HEK293 (cell line): ENCODE data around the gene RABEP2.

ENCODE experiments used
- CTCF ChIA-PET: fragments of 350-600 bp; formaldehyde crosslinking; extraction: SDS; loops from one replicate; lab custom pipeline; 2021; ENCODE audit warnings: antibody characterized with exemption; lab: Yijun Ruan, JAX
- POLR2A ChIA-PET: fragments of 300-600 bp; formaldehyde crosslinking; extraction: SDS; loops from one replicate; lab custom pipeline; 2020; ENCODE audit warnings: antibody characterized with exemption, inconsistent platforms; lab: Yijun Ruan, JAX
- H3K27ac ChIP-seq: fragments of 200-500 bp; sonication (Bioruptor generic); 2 replicates; pipeline ENCODE4 v1.5.1; 2014; ENCODE audit warnings: low read depth, low read length, control low read depth, inconsistent platforms; ENCODE audit errors: extremely low read depth
- H3K36me3 ChIP-seq, 2 experiments: fragments of 200-500 bp in 1 of 2; sonication (Bioruptor generic) in 1 of 2; 1 replicate in 1 of 2; 2 replicates in 1 of 2; pipeline ENCODE4 v1.5.1; 2014 to 2017; ENCODE audit warnings: inconsistent platforms in 2 of 2, low read length in 2 of 2; ENCODE audit not compliant: control insufficient read depth in 2 of 2, insufficient read depth in 1 of 2
- H3K4me1 ChIP-seq: fragments of 200-500 bp; sonication (Bioruptor generic); 2 replicates; pipeline ENCODE4 v1.5.1; 2014; ENCODE audit warnings: mild to moderate bottlenecking, low read length, inconsistent platforms; ENCODE audit not compliant: control insufficient read depth, insufficient read depth
- H3K4me3 ChIP-seq: 2 replicates; pipeline ENCODE4 v1.5.1; 2011; ENCODE audit warnings: low read depth, mild to moderate bottlenecking, control low read depth, low read length, moderate library complexity
- H3K9me3 ChIP-seq: fragments of 200-500 bp; sonication (Bioruptor generic); 2 replicates; pipeline ENCODE4 v1.5.1; 2014; ENCODE audit warnings: low read depth, low read length, inconsistent platforms; ENCODE audit not compliant: control insufficient read depth, insufficient read depth
- GFI1B ChIP-seq: fragments of 450-650 bp; formaldehyde crosslinking; IDR thresholded peaks from 2 replicates; pipeline ENCODE4 v1.5.1; 2016; ENCODE audit warnings: missing biosample characterization, missing genetic modification characterization
- MEIS1 ChIP-seq: sonication (generic); formaldehyde crosslinking; IDR thresholded peaks from 2 replicates; pipeline ENCODE4 v1.8.1; 2022; ENCODE audit warnings: missing genetic modification reagents, mild to moderate bottlenecking, borderline replicate concordance
- RBAK ChIP-seq: fragments of 450-650 bp; formaldehyde crosslinking; IDR thresholded peaks from 2 replicates; pipeline ENCODE4 v1.5.1; 2016; ENCODE audit warnings: missing biosample characterization, missing genetic modification characterization
- YY2 ChIP-seq: fragments of 450-650 bp; formaldehyde crosslinking; IDR thresholded peaks from 2 replicates; pipeline ENCODE4 v1.5.1; 2016; ENCODE audit warnings: missing biosample characterization, missing genetic modification characterization
- ZEB2 ChIP-seq: fragments of 450-650 bp; formaldehyde crosslinking; IDR thresholded peaks from 2 replicates; pipeline ENCODE4 v1.5.1; 2016; ENCODE audit warnings: missing biosample characterization, missing genetic modification characterization
- ZNF155 ChIP-seq: fragments of 450-650 bp; formaldehyde crosslinking; IDR thresholded peaks from 2 replicates; pipeline ENCODE4 v1.5.1; 2016; ENCODE audit warnings: missing biosample characterization, missing genetic modification characterization
- ZNF169 ChIP-seq: fragments of 450-650 bp; formaldehyde crosslinking; IDR thresholded peaks from 2 replicates; pipeline ENCODE4 v1.5.1; 2016; ENCODE audit warnings: missing biosample characterization, missing genetic modification characterization
- ZNF211 ChIP-seq: fragments of 450-650 bp; formaldehyde crosslinking; IDR thresholded peaks from 2 replicates; pipeline ENCODE4 v1.5.1; 2016; ENCODE audit warnings: low read depth, missing biosample characterization, missing genetic modification characterization
- ZNF324 ChIP-seq: fragments of 450-650 bp; formaldehyde crosslinking; IDR thresholded peaks from 2 replicates; pipeline ENCODE4 v1.5.1; 2016; ENCODE audit warnings: missing biosample characterization, missing genetic modification characterization
- ZNF354C ChIP-seq: fragments of 450-650 bp; formaldehyde crosslinking; IDR thresholded peaks from 2 replicates; pipeline ENCODE4 v1.5.1; 2016; ENCODE audit warnings: missing biosample characterization, missing genetic modification characterization, low read depth, borderline replicate concordance
- ZNF391 ChIP-seq: fragments of 450-650 bp; formaldehyde crosslinking; IDR thresholded peaks from 2 replicates; pipeline ENCODE4 v1.5.1; 2016; ENCODE audit warnings: low read depth, missing biosample characterization, missing genetic modification characterization, borderline replicate concordance
- ZNF423 ChIP-seq: fragments of 450-650 bp; formaldehyde crosslinking; IDR thresholded peaks from 2 replicates; pipeline ENCODE4 v1.5.1; 2016; ENCODE audit warnings: missing biosample characterization, missing genetic modification characterization
- ZNF529 ChIP-seq: fragments of 450-650 bp; formaldehyde crosslinking; IDR thresholded peaks from 2 replicates; pipeline ENCODE4 v1.5.1; 2017; ENCODE audit warnings: missing genetic modification characterization, missing biosample characterization; ENCODE audit not compliant: insufficient replicate concordance
- ZNF571 ChIP-seq: fragments of 450-650 bp; formaldehyde crosslinking; IDR thresholded peaks from 2 replicates; pipeline ENCODE4 v1.5.0; 2017; ENCODE audit warnings: missing biosample characterization, missing genetic modification characterization
- ZNF626 ChIP-seq: fragments of 450-650 bp; sonication (Bioruptor Pico); formaldehyde crosslinking; IDR thresholded peaks from 2 replicates; pipeline ENCODE4 v1.5.1; 2018; ENCODE audit warnings: missing biosample characterization, missing genetic modification characterization, inconsistent platforms
- ZNF660 ChIP-seq: fragments of 450-650 bp; IDR thresholded peaks from 2 replicates; pipeline ENCODE4 v1.5.1; 2018; ENCODE audit warnings: missing biosample characterization, mild to moderate bottlenecking, missing genetic modification characterization
- ZNF701 ChIP-seq: fragments of 450-650 bp; formaldehyde crosslinking; IDR thresholded peaks from 2 replicates; pipeline ENCODE4 v1.5.1; 2016; ENCODE audit warnings: missing biosample characterization, missing genetic modification characterization
- ZNF768 ChIP-seq: fragments of 450-650 bp; formaldehyde crosslinking; IDR thresholded peaks from 2 replicates; pipeline ENCODE4 v1.5.1; 2018; ENCODE audit warnings: missing biosample characterization, mild to moderate bottlenecking, missing genetic modification characterization
- ZNF837 ChIP-seq: fragments of 450-650 bp; formaldehyde crosslinking; IDR thresholded peaks from 2 replicates; pipeline ENCODE4 v1.5.1; 2016; ENCODE audit warnings: missing biosample characterization, missing genetic modification characterization
- TF ChIP-seq, protein P1 (sequence below): fragments of 450-650 bp; formaldehyde crosslinking; IDR thresholded peaks from 2 replicates; pipeline ENCODE4 v1.5.1; 2016; ENCODE audit warnings: missing biosample characterization, missing genetic modification characterization
- TF ChIP-seq, protein P2 (sequence below): fragments of 450-650 bp; formaldehyde crosslinking; IDR thresholded peaks from 2 replicates; pipeline ENCODE4; 2016; ENCODE audit warnings: missing biosample characterization, missing genetic modification characterization
- TF ChIP-seq, protein P3 (sequence below): fragments of 450-650 bp; formaldehyde crosslinking; IDR thresholded peaks from 2 replicates; pipeline ENCODE4 v1.5.1; 2016; ENCODE audit warnings: missing biosample characterization, missing genetic modification characterization
- TF ChIP-seq, protein P4 (sequence below): fragments of 450-650 bp; formaldehyde crosslinking; IDR thresholded peaks from 2 replicates; pipeline ENCODE4 v1.5.1; 2016; ENCODE audit warnings: missing biosample characterization, missing genetic modification characterization
- TF ChIP-seq, protein P5 (sequence below): fragments of 450-650 bp; formaldehyde crosslinking; IDR thresholded peaks from 2 replicates; pipeline ENCODE4 v1.5.1; 2017; ENCODE audit warnings: missing biosample characterization, missing genetic modification characterization

Gene RABEP2

DNA sequence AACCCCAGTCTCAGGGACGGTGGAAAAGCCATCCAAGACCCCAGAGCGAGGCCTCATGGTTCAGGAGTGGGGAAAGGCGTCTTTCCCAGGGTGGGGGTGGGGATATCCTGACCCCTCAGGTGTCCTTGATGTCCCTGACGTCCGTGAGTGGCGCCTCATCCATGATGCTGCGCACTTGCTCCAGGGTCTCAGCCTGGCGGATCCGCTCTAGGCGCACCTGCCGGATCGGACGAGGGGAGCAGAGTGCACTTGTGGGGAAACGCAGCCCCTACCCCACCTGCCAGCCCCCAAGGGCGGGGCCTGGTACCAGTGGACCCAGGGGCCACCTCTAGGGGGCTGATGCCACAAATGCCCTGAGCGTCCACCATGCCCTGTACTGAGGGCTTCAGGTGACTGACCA is 20.2 kb downstream of the RABEP2 start (continued):
- TF ChIP-seq, protein P1, sequence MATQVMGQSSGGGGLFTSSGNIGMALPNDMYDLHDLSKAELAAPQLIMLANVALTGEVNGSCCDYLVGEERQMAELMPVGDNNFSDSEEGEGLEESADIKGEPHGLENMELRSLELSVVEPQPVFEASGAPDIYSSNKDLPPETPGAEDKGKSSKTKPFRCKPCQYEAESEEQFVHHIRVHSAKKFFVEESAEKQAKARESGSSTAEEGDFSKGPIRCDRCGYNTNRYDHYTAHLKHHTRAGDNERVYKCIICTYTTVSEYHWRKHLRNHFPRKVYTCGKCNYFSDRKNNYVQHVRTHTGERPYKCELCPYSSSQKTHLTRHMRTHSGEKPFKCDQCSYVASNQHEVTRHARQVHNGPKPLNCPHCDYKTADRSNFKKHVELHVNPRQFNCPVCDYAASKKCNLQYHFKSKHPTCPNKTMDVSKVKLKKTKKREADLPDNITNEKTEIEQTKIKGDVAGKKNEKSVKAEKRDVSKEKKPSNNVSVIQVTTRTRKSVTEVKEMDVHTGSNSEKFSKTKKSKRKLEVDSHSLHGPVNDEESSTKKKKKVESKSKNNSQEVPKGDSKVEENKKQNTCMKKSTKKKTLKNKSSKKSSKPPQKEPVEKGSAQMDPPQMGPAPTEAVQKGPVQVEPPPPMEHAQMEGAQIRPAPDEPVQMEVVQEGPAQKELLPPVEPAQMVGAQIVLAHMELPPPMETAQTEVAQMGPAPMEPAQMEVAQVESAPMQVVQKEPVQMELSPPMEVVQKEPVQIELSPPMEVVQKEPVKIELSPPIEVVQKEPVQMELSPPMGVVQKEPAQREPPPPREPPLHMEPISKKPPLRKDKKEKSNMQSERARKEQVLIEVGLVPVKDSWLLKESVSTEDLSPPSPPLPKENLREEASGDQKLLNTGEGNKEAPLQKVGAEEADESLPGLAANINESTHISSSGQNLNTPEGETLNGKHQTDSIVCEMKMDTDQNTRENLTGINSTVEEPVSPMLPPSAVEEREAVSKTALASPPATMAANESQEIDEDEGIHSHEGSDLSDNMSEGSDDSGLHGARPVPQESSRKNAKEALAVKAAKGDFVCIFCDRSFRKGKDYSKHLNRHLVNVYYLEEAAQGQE (tag by site-specific recombination): no peak
- TF ChIP-seq YY2 (tag by site-specific recombination) (no peak), ZNF660 (no peak), ZNF324 (tag by site-specific recombination) (no peak), ZNF571 (tag by site-specific recombination) (no peak), ZNF837 (no peak)

DNA sequence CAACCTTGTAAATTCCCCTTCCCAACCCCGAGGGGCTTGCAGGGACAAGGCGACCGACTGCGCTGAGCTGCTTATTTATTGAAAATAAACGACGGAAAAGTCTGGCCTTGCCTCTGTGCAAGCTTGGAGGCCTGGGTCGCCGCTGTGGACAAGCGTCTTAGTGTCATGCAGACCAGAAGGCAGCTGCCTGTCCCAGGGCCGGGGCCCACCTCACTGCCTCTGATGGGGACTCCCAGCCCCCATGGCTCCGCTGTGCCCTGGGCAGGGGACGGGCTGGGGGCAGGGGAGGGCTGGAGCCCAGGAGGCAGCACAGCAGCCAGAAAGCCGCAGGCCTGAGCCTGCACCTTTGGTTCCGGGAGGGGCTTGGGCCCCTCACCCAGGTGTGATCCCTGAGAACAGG is 20.7 kb downstream of the RABEP2 start:
- Histone ChIP-seq H3K4me3 (no peak overlapping the region), H3K36me3 (peaks cover 0 to 12% of the 10 kb centered on the region in 2 experiments; a peak in 2 of 3 replicates), H3K9me3 (no peaks in the 10 kb centered on the region)
- CTCF ChIA-PET: no interaction called here
- POLR2A ChIA-PET: no interaction called here
- TF ChIP-seq, protein P2, sequence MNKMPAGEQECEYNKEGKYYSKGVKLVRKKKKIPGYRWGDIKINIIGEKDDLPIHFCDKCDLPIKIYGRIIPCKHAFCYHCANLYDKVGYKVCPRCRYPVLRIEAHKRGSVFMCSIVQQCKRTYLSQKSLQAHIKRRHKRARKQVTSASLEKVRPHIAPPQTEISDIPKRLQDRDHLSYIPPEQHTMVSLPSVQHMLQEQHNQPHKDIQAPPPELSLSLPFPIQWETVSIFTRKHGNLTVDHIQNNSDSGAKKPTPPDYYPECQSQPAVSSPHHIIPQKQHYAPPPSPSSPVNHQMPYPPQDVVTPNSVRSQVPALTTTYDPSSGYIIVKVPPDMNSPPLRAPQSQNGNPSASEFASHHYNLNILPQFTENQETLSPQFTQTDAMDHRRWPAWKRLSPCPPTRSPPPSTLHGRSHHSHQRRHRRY (tag by site-specific recombination): no peak
- TF ChIP-seq RBAK (tag by site-specific recombination) (no peak), ZNF354C (tag by site-specific recombination) (no peak), ZNF155 (tag by site-specific recombination) (no peak), ZEB2 (tag by site-specific recombination) (no peak), GFI1B (no peak)
- TF ChIP-seq, protein P3, sequence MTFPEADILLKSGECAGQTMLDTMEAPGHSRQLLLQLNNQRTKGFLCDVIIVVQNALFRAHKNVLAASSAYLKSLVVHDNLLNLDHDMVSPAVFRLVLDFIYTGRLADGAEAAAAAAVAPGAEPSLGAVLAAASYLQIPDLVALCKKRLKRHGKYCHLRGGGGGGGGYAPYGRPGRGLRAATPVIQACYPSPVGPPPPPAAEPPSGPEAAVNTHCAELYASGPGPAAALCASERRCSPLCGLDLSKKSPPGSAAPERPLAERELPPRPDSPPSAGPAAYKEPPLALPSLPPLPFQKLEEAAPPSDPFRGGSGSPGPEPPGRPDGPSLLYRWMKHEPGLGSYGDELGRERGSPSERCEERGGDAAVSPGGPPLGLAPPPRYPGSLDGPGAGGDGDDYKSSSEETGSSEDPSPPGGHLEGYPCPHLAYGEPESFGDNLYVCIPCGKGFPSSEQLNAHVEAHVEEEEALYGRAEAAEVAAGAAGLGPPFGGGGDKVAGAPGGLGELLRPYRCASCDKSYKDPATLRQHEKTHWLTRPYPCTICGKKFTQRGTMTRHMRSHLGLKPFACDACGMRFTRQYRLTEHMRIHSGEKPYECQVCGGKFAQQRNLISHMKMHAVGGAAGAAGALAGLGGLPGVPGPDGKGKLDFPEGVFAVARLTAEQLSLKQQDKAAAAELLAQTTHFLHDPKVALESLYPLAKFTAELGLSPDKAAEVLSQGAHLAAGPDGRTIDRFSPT (tag by site-specific recombination): no peak
- TF ChIP-seq, all 188 proteins: peak for 0
- Histone ChIP-seq H3K4me1 (no peaks in the 10 kb centered on the region), H3K27ac (no peak overlapping the region)

DNA sequence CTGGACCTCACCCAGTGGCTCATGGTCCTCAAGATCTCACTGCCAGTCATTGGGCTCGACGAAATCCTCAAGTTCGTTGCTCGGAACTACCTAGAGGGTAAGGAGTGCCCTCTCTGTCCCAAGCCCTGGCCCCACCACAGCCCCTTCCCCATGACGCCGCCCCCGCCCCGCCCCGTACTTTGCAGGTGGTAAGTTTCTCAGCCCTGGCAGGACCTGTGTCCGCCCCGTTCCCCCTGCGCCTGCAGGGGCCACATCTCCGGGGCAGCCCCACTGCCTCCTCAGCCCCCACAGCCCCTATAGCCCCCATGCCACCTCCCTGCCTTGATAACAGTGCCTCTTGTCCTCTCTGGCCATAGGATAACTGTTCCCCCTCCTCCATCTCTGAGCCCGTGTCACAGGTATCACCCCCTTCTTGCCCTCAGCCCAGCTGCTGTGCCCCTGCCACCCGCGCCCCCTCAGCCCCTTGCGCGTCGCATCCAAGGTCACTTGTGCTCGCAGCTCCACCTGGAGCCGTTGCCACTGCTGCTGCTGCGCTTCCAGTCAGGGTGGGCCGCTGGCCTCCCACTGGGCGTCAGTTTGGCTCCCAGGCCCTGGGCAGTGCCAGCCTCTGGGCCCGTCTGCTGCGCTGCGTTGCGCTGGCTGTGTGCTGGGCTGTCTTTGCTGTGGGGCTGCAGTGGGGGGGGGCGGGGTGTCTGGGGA is 21.5 kb downstream of the RABEP2 start:
- POLR2A ChIA-PET: no interaction called here
- no peak for TF ChIP-seq ZNF391 (tag by site-specific recombination)
- TF ChIP-seq ZNF211 (tag by site-specific recombination): no peak
- no peak for TF ChIP-seq ZNF701 (tag by site-specific recombination)
- no peak for TF ChIP-seq ZNF768 (tag by site-specific recombination)
- TF ChIP-seq ZNF169: no peak
- no peak for TF ChIP-seq ZNF529 (tag by site-specific recombination)
- TF ChIP-seq MEIS1 (CRISPR knock-in tag): no peak
- TF ChIP-seq ZNF626 (tag by site-specific recombination): no peak
- TF ChIP-seq, protein P4, sequence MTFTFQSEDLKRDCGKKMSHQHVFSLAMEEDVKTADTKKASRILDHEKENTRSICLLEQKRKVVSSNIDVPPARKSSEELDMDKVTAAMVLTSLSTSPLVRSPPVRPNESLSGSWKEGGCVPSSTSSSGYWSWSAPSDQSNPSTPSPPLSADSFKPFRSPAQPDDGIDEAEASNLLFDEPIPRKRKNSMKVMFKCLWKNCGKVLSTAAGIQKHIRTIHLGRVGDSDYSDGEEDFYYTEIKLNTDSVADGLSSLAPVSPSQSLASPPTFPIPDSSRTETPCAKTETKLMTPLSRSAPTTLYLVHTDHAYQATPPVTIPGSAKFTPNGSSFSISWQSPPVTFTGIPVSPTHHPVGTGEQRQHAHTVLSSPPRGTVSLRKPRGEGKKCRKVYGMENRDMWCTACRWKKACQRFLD (tag by site-specific recombination): no peak
- TF ChIP-seq ZNF423: no peak
- TF ChIP-seq, protein P5, sequence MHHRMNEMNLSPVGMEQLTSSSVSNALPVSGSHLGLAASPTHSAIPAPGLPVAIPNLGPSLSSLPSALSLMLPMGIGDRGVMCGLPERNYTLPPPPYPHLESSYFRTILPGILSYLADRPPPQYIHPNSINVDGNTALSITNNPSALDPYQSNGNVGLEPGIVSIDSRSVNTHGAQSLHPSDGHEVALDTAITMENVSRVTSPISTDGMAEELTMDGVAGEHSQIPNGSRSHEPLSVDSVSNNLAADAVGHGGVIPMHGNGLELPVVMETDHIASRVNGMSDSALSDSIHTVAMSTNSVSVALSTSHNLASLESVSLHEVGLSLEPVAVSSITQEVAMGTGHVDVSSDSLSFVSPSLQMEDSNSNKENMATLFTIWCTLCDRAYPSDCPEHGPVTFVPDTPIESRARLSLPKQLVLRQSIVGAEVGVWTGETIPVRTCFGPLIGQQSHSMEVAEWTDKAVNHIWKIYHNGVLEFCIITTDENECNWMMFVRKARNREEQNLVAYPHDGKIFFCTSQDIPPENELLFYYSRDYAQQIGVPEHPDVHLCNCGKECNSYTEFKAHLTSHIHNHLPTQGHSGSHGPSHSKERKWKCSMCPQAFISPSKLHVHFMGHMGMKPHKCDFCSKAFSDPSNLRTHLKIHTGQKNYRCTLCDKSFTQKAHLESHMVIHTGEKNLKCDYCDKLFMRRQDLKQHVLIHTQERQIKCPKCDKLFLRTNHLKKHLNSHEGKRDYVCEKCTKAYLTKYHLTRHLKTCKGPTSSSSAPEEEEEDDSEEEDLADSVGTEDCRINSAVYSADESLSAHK (tag by site-specific recombination): no peak

More for the DNA sequence above, 21.5 kb downstream of the RABEP2 start:
- Histone ChIP-seq H3K4me1 (no peaks in the 10 kb centered on the region), H3K9me3 (no peaks in the 10 kb centered on the region), H3K27ac (no peak overlapping the region), H3K4me3 (no peak overlapping the region), H3K36me3 (peaks cover 0 to 16% of the 10 kb centered on the region in 2 experiments; a peak in 2 of 3 replicates)
- CTCF ChIA-PET: interaction anchor here (1.8 kb wide), 1 partner anchor 42 kb away, joined by 4 read pairs; no protein-coding TSS in a partner anchor
